B cell (primary cell): ENCODE results near the gene VN1R5.

ENCODE experiments used
- EZH2 ChIP-seq: IDR thresholded peaks from 2 replicates; pipeline ENCODE4 v1.6.1; 2012; ENCODE audit warnings: borderline replicate concordance, low read depth, mild to moderate bottlenecking, moderate library complexity, low read length; ENCODE audit not compliant: insufficient read depth, poor library complexity, severe bottlenecking
- TF ChIP-seq, protein P1 (sequence below): fragments of 200-600 bp; IDR thresholded peaks from one replicate; pipeline ENCODE4 v1.8.0; 2022; ENCODE audit warnings: antibody characterized with exemption, mild to moderate bottlenecking

DNA sequence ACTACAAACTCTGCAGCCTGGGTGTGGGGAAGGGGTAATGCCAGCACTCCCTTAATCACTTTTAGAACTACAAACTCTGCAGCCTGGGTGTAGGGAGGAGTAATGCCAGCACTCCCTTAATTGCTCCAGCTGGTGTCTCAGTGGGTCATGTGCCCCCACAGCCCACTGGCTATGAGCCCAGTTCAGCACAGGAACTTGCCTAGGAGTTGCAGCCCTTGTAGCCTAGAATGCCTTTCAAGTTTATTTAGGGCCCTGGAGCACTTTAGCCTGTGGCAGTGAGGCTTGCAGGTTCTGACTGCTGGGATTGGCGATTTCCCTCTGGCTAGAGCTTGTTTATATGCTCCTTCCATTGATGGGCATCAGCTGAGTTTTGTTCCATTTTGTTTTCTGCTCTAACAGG lies 17.1 kb downstream of the VN1R5 start:
- TF ChIP-seq, protein P1, sequence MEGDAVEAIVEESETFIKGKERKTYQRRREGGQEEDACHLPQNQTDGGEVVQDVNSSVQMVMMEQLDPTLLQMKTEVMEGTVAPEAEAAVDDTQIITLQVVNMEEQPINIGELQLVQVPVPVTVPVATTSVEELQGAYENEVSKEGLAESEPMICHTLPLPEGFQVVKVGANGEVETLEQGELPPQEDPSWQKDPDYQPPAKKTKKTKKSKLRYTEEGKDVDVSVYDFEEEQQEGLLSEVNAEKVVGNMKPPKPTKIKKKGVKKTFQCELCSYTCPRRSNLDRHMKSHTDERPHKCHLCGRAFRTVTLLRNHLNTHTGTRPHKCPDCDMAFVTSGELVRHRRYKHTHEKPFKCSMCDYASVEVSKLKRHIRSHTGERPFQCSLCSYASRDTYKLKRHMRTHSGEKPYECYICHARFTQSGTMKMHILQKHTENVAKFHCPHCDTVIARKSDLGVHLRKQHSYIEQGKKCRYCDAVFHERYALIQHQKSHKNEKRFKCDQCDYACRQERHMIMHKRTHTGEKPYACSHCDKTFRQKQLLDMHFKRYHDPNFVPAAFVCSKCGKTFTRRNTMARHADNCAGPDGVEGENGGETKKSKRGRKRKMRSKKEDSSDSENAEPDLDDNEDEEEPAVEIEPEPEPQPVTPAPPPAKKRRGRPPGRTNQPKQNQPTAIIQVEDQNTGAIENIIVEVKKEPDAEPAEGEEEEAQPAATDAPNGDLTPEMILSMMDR: no peak
- TF ChIP-seq EZH2: no peak
